CD4-positive, alpha-beta T cell (primary cell): Measurements from ENCODE around the gene P2RY14. TPM values are rescaled to one million over a fixed set of nuclear protein-coding genes. Genes with fewer than 3 reads are reported as not detected.
A peak's percentile ranks its signal among the peaks of the same experiment; 100 is the strongest.

Source experiments
- ATAC-seq: fragments of 200-7000 bp; cut with Tn5 transposase; one replicate; pipeline ENCODE4 v1.10.0; 2022; ENCODE audit warnings: mild to moderate bottlenecking; ENCODE audit not compliant: poor library complexity
- CTCF ChIA-PET: fragments of 350-600 bp; sonication (Branson Sonifier 250); formaldehyde crosslinking; loops from one replicate; lab custom pipeline; 2021; ENCODE audit warnings: antibody characterized with exemption, inconsistent platforms; lab: Charles Lee
- POLR2A ChIA-PET: fragments of 350-600 bp; sonication (Branson Sonifier 250); formaldehyde crosslinking; loops from one replicate; lab custom pipeline; 2021; ENCODE audit warnings: antibody characterized with exemption, inconsistent platforms; lab: Charles Lee
- DNase-seq, 14 experiments: peaks; one replicate each; pipeline ENCODE4 v3.0.0-alpha.2; 2013 to 2020; ENCODE audit warnings: mixed read lengths in 2 of 14
- H3K27ac ChIP-seq, 2 donors: one replicate each; pipeline versions ENCODE4 v1.5.1 to v1.7.0; 2013; ENCODE audit warnings: low read length in 2 of 2, low read depth in 1 of 2, mild to moderate bottlenecking in 1 of 2
- H3K27me3 ChIP-seq, 2 experiments: 1 replicate in 1 of 2; 2 replicates in 1 of 2; pipeline versions ENCODE4 v1.6.1 to v1.7.0; 2013; ENCODE audit warnings: low read length in 2 of 2, control low read depth in 1 of 2, mild to moderate bottlenecking in 1 of 2, moderate library complexity in 1 of 2; ENCODE audit not compliant: insufficient read depth in 2 of 2, control insufficient read depth in 1 of 2
- H3K36me3 ChIP-seq: one replicate; pipeline ENCODE4 v1.6.1; 2013; ENCODE audit warnings: low read length, control low read depth; ENCODE audit not compliant: insufficient read depth
- H3K4me1 ChIP-seq: one replicate; pipeline ENCODE4 v1.6.1; 2013; ENCODE audit warnings: low read length, control low read depth; ENCODE audit not compliant: insufficient read depth
- H3K4me3 ChIP-seq: one replicate; pipeline ENCODE4 v1.5.1; 2013; ENCODE audit warnings: mild to moderate bottlenecking, low read length, moderate library complexity
- H3K9me3 ChIP-seq, 2 experiments: 1 replicate in 1 of 2; 2 replicates in 1 of 2; pipeline versions ENCODE4 v1.6.1 to v1.7.0; 2013; ENCODE audit warnings: low read length in 2 of 2, mild to moderate bottlenecking in 2 of 2, control low read depth in 1 of 2, moderate library complexity in 1 of 2; ENCODE audit not compliant: control insufficient read depth in 1 of 2, insufficient read depth in 1 of 2
- H3K27ac Mint-ChIP-seq: one replicate; pipeline ENCODE4 v1.8.0; 2020; ENCODE audit warnings: mixed read lengths
- H3K27me3 Mint-ChIP-seq: one replicate; pipeline ENCODE4 v1.8.0; 2021; ENCODE audit warnings: mixed read lengths
- H3K36me3 Mint-ChIP-seq: one replicate; pipeline ENCODE4 v1.8.0; 2021; ENCODE audit warnings: low read depth, mixed read lengths
- H3K4me1 Mint-ChIP-seq: one replicate; pipeline ENCODE4 v1.8.0; 2021; ENCODE audit warnings: low read depth, mixed read lengths
- H3K4me3 Mint-ChIP-seq: one replicate; pipeline ENCODE4 v1.8.0; 2020; ENCODE audit warnings: mild to moderate bottlenecking, mixed read lengths
- H3K9me3 Mint-ChIP-seq: one replicate; pipeline ENCODE4 v1.8.0; 2020; ENCODE audit warnings: mixed read lengths
- CTCF ChIP-seq: fragments of 200-600 bp; IDR thresholded peaks from one replicate; pipeline ENCODE4 v1.8.0; 2022; ENCODE audit warnings: antibody characterized with exemption, mild to moderate bottlenecking
- intact Hi-C, 2 experiments: fragments of 100-400 bp; cut with DNase I in 1 of 2; cut with micrococcal nuclease in 1 of 2; formaldehyde crosslinking; loops; one replicate each; pipeline versions ENCODE4 v1.15.1 to v1.9.0; 2023 to 2025; cut with DNase I, micrococcal nuclease
- polyA plus RNA-seq, 2 donors: library from polyadenylated mRNA; unstranded; fragments of 120-200 nt; gene quantifications; one replicate each; pipeline ENCODE4 v1.2.1, GENCODE V29; 2013
- total RNA-seq, 174 experiments: library from RNA in 2 of 174; stranded (reverse) in 2 of 174; gene quantifications; one replicate each; pipeline ENCODE4 v1.2.3 and lab custom pipeline; 2021 to 2026

The P2RY14 gene
- under 1 TPM in 1 of 2 experiments, not detected in 1; 0.22 TPM for total RNA-seq
- 2.3 TPM for polyA plus RNA-seq (2013, experiment 1 of 2)
- polyA plus RNA-seq (2013, experiment 2 of 2), result 0.90 TPM
- total RNA-seq (lab: John Stamatoyannopoulos, UW), result 0 to 17.0 (median 1.5) reads per million in 172 experiments

DNA sequence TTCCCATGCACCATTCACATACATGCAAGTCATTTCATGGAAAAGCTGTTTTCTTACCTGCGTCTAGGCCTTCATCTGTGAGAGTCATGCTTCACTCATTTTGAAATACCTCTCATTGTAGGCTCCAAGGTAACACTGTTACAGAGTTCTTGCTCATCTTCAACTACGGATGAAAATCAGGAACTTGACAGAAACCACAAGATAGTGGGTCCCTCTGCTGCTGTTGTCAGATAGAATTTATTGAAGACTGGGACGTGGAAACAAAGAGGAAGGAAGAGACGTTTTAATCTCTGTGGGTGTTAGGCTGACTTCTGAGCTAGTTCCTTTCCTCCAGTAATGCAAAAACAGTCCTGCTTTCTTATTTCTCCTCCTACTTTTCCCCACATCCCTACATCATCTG, at the start of gene P2RY14:
P2RY14 (minus strand) TSS at position 313 of the 400 bp plus-strand sequence. CDS start 64,226 bp downstream, outside the sequence.
- Histone ChIP-seq H3K4me3 (no peak within 1 kb of the TSS), H3K27me3 (no peaks in the 10 kb centered on the region), H3K36me3 (no peaks in the 10 kb centered on the region), H3K9me3 (no peaks in the 10 kb centered on the region), H3K27ac (peak within 1 kb of the TSS in 1 of 2 donors; percentile 54), H3K4me1 (peaks cover 22% of the 10 kb centered on the region)
- POLR2A ChIA-PET, result interaction anchor here (0.6 to 1.5 kb wide), 5 partner anchors 10 to 110 kb away, joined by 3 to 5 read pairs (median 3); no protein-coding TSS in a partner anchor
- peak; percentile 41 for ATAC-seq
- no peaks in the 10 kb centered on the region for H3K27me3 Mint-ChIP-seq
- H3K4me1 Mint-ChIP-seq, result peaks cover 45% of the 10 kb centered on the region
- CTCF ChIA-PET, result interaction anchor here (1.0 to 6.2 kb wide), 4 partner anchors 10 to 110 kb away, joined by 4 to 65 read pairs (median 6); no protein-coding TSS in a partner anchor
- intact Hi-C loops, result loop anchor here in 1 of 2 experiments (10.0 kb wide), 1 partner anchor 553 kb away; no protein-coding TSS in a partner anchor
- H3K4me3 Mint-ChIP-seq, result peak within 1 kb of the TSS; percentile 8
- DNase-seq, result peak in 4 of 14 experiments; percentile 10 to 42 (median 39)
- no peak for TF ChIP-seq CTCF
- no peaks in the 10 kb centered on the region for H3K9me3 Mint-ChIP-seq
- peak within 1 kb of the TSS; percentile 80 for H3K27ac Mint-ChIP-seq
- H3K36me3 Mint-ChIP-seq, result no peaks in the 10 kb centered on the region

GRCh38 chr3:151327571-151328198, 49.3 kb upstream of the P2RY14 start:
- no peaks in the 10 kb centered on the region for H3K4me1 Mint-ChIP-seq
- ChIA-PET CTCF (interaction anchor here (0.6 to 1.2 kb wide), 6 partner anchors 17 to 166 kb away, joined by 3 to 6 read pairs (median 3); no protein-coding TSS in a partner anchor), POLR2A (interaction anchor here (0.6 kb wide), 1 partner anchor 127 kb away, joined by 4 read pairs; no protein-coding TSS in a partner anchor)
- H3K27ac ChIP-seq, result no peak overlapping the region
- H3K9me3 ChIP-seq, result no peaks in the 10 kb centered on the region
- no peak overlapping the region for H3K4me3 Mint-ChIP-seq
- DNase-seq (no peak), ATAC-seq (no peak)
- no peaks in the 10 kb centered on the region for H3K36me3 ChIP-seq
- no peaks in the 10 kb centered on the region for H3K9me3 Mint-ChIP-seq
- TF ChIP-seq CTCF, result peak; percentile 73
- peak overlapping the region; percentile 34 for H3K4me3 ChIP-seq
- H3K4me1 ChIP-seq, result no peaks in the 10 kb centered on the region
- H3K27me3 ChIP-seq, result no peaks in the 10 kb centered on the region
- H3K36me3 Mint-ChIP-seq, result no peaks in the 10 kb centered on the region
- H3K27me3 Mint-ChIP-seq, result peaks cover 19% of the 10 kb centered on the region
- intact Hi-C loops, result loop anchor here (2.0 to 5.0 kb wide), 3 partner anchors 99 to 159 kb away; no protein-coding TSS in a partner anchor
- no peak overlapping the region for H3K27ac Mint-ChIP-seq

DNA sequence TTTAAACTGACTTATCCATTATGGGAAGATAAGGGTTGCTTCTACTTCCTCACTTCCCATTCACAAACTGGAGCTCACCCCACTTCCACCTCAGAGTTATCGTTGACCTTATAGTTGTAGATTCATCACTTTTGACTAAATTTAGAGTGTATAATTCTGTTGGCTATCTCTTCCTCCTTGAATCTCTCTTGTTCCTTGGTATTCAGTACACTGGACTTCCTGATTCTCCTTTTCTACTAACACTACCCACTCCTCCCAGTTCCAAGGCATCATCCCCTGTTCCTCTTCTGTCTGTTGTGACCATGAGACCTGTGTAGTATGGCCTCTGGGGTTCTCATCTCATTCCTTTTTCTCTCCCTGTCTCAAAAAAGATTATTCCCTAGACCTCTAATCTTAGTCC, 44.2 kb upstream of the P2RY14 start:
- H3K27me3 ChIP-seq, result no peaks in the 10 kb centered on the region
- H3K4me3 ChIP-seq, result no peak overlapping the region
- ATAC-seq (no peak), DNase-seq (no peak)
- no peaks in the 10 kb centered on the region for H3K9me3 ChIP-seq
- no peak overlapping the region for H3K27ac Mint-ChIP-seq
- no peak overlapping the region for H3K27ac ChIP-seq
- intact Hi-C loops, result no loop called here
- no peaks in the 10 kb centered on the region for H3K9me3 Mint-ChIP-seq
- peaks cover 8% of the 10 kb centered on the region for H3K27me3 Mint-ChIP-seq
- no peaks in the 10 kb centered on the region for H3K36me3 Mint-ChIP-seq
- no peak overlapping the region for H3K4me3 Mint-ChIP-seq
- ChIA-PET POLR2A (no interaction called here), CTCF (interaction anchor here (1.2 kb wide), 1 partner anchor 10 kb away, joined by 3 read pairs; no protein-coding TSS in a partner anchor)
- H3K36me3 ChIP-seq, result no peaks in the 10 kb centered on the region
- H3K4me1 ChIP-seq, result no peaks in the 10 kb centered on the region
- TF ChIP-seq CTCF, result no peak
- H3K4me1 Mint-ChIP-seq, result no peaks in the 10 kb centered on the region
